ENCODE results near the gene CAPSL.

Gene CAPSL

DNA sequence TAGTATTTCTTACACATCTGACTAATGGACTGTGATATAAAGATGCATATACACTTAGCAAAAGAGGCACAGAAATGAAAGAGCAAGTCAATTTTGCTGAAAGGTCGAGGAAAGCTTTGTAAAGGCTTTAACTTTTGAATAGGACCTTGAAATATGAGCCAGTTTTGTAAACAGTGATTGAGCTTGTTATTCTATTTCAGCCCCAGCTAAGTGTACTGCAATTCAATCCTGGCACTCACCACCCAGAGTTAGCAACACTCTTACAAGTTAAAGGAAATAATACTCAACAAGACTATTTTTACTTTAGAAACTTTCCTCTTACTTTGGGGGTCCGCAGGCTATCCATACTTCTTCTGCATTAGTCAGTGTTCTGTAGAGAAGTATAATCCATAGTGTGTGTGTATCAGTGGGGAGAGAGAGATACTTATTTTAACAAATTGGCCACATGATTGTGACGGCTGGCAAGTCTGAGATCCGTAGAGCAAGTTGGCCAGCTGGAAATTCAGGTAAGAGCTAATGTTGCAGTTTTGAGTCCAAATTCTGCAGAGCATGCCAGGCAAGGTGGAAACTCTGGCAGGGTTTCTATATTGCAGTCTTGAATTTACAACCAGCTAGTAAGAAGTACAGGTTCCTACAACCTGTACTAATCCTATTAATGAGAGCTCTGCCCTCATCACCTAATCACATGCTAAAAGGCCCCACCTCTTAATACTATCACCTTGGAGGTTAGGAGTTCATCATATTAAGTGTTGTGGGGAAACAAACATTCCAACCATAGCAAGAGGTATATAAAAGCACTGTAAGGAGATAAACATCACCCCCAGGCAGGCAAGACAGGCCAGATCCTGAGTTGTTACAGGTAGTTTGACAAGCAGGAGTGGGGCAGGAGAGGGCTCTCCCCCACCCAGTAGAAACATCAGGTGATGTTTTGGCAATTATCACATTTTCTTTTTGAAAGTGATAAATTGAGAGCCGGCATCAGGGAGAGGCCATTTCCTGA, 48.1 kb downstream of the CAPSL start:
- Histone ChIP-seq H3K4me3 (ENCODE audit: low read depth, low read length, poor library complexity, severe bottlenecking) (no peak overlapping the region), H3K4me2 (ENCODE audit: low read length) (peak overlapping the region; percentile 8; the same call in 1 of the 2 replicates), H3K27ac (ENCODE audit: low read depth, low read length, poor library complexity, severe bottlenecking) (peak overlapping the region; percentile 78)

GRCh38 chr5:35887321-35888100, 50.9 kb downstream of the CAPSL start:
- Histone ChIP-seq H3K9me2 (ENCODE audit: low read depth, low read length) (no peaks in the 10 kb centered on the region), H3K4me3 (ENCODE audit: low read depth, low read length, poor library complexity, severe bottlenecking) (no peak overlapping the region), H3K27me3 (ENCODE audit: insufficient read depth, low read length) (no peaks in the 10 kb centered on the region), H3K9me3 (ENCODE audit: low read length) (0 out of 2 replicates have a peak, but pooled peaks cover 5% of the 10 kb centered on the region), H3K36me3 (ENCODE audit: insufficient read depth, low read length) (peaks cover 4% of the 10 kb centered on the region), H3F3A (ENCODE audit: insufficient read depth, low read length) (peaks cover 7% of the 10 kb centered on the region; the same call in 1 of the 2 replicates), H3K4me2 (ENCODE audit: low read length) (no peak overlapping the region), H3K9ac (ENCODE audit: low read length) (peak overlapping the region; percentile 62), H4K20me1 (ENCODE audit: insufficient read depth, low read length) (no peaks in the 10 kb centered on the region), H3K4me1 (ENCODE audit: insufficient read depth, low read length, severe bottlenecking) (peaks cover 80% of the 10 kb centered on the region), H3K79me2 (ENCODE audit: insufficient read depth, low read length) (no peaks in the 10 kb centered on the region), H3K27ac (ENCODE audit: low read depth, low read length, poor library complexity, severe bottlenecking) (peak overlapping the region; percentile 98), H2AFZ (ENCODE audit: low read length) (peak overlapping the region; percentile 53; the same call in 1 of the 2 replicates)
- TF ChIP-seq CTCF (IDR thresholded peaks at IDR 0.05; ENCODE audit: low read length) (no peak), EZH2 (IDR thresholded peaks at IDR 0.05; ENCODE audit: borderline replicate concordance, low read length) (no peak)

More for the DNA sequence above, 48.1 kb downstream of the CAPSL start:
- Histone ChIP-seq H4K20me1 (ENCODE audit: insufficient read depth, low read length) (no peaks in the 10 kb centered on the region), H3K27me3 (ENCODE audit: insufficient read depth, low read length) (no peaks in the 10 kb centered on the region), H3K36me3 (ENCODE audit: insufficient read depth, low read length) (peaks cover 4% of the 10 kb centered on the region), H3F3A (ENCODE audit: insufficient read depth, low read length) (peaks cover 7% of the 10 kb centered on the region; the same call in 1 of the 2 replicates), H3K79me2 (ENCODE audit: insufficient read depth, low read length) (no peaks in the 10 kb centered on the region), H3K9me2 (ENCODE audit: low read depth, low read length) (no peaks in the 10 kb centered on the region), H3K4me1 (ENCODE audit: insufficient read depth, low read length, severe bottlenecking) (peaks cover 59% of the 10 kb centered on the region), H3K9ac (ENCODE audit: low read length) (peak overlapping the region; percentile 36), H2AFZ (ENCODE audit: low read length) (peak overlapping the region; percentile 67; the same call in 1 of the 2 replicates), H3K9me3 (ENCODE audit: low read length) (0 out of 2 replicates have a peak, but pooled peaks cover 5% of the 10 kb centered on the region)
- TF ChIP-seq CTCF (IDR thresholded peaks at IDR 0.05; ENCODE audit: low read length) (no peak), EZH2 (IDR thresholded peaks at IDR 0.05; ENCODE audit: borderline replicate concordance, low read length) (no peak)

DNA sequence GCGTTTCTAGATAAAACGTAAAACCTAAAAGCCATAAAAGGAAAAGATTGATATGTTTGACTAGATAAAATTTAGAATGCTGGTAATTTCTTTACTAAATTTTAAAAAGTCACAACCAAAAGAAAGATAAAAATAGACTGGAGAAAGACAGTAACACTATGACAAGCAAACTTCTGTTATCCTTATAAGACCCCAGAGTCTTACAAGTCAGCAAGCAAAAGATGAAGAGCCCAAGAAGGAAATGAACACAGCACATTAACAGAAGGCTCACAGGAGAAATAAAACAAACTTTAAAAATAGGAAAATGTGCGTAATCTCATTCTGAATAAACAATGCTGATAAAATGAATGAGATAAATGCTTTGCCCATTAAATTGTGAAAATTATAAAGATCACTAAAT, 52.0 kb downstream of the CAPSL start:
- H3K9me3 ChIP-seq (ENCODE audit: low read length), result 0 out of 2 replicates have a peak, but pooled peaks cover 2% of the 10 kb centered on the region
- H3K36me3 ChIP-seq (ENCODE audit: insufficient read depth, low read length), result peaks cover 4% of the 10 kb centered on the region
- no peaks in the 10 kb centered on the region for H4K20me1 ChIP-seq (ENCODE audit: insufficient read depth, low read length)
- H3K9ac ChIP-seq (ENCODE audit: low read length), result peak overlapping the region; percentile 62
- peak overlapping the region; percentile 24; the same call in 1 of the 2 replicates for H3K4me2 ChIP-seq (ENCODE audit: low read length)
- no peaks in the 10 kb centered on the region for H3K27me3 ChIP-seq (ENCODE audit: insufficient read depth, low read length)
- peaks cover 91% of the 10 kb centered on the region for H3K4me1 ChIP-seq (ENCODE audit: insufficient read depth, low read length, severe bottlenecking)
- H3K79me2 ChIP-seq (ENCODE audit: insufficient read depth, low read length), result no peaks in the 10 kb centered on the region
- H3K27ac ChIP-seq (ENCODE audit: low read depth, low read length, poor library complexity, severe bottlenecking), result peak overlapping the region; percentile 98
- TF ChIP-seq EZH2 (IDR thresholded peaks at IDR 0.05; ENCODE audit: borderline replicate concordance, low read length) (no peak), CTCF (IDR thresholded peaks at IDR 0.05; ENCODE audit: low read length) (no peak)
- peaks cover 7% of the 10 kb centered on the region; the same call in 1 of the 2 replicates for H3F3A ChIP-seq (ENCODE audit: insufficient read depth, low read length)
- H3K9me2 ChIP-seq (ENCODE audit: low read depth, low read length), result no peaks in the 10 kb centered on the region
- no peak overlapping the region for H2AFZ ChIP-seq (ENCODE audit: low read length)
- H3K4me3 ChIP-seq (ENCODE audit: low read depth, low read length, poor library complexity, severe bottlenecking), result no peak overlapping the region
